OCI-LY3 (cell line): ENCODE results near the gene MKRN1.
"Not testable (repeated sequence)": the region's sequence is repeated elsewhere in the genome, so short reads cannot be mapped to it uniquely, and the experiment has no call there.

Source experiments
- H2AFZ ChIP-seq: fragments of 200-600, 300-600 bp; shearing (Covaris generic); 2 replicates; pipeline ENCODE4 v1.6.0; 2014; ENCODE audit warnings: antibody characterized with exemption, low read depth, low read length
- H3K27ac ChIP-seq: fragments of 200-600, 300-600 bp; sonication (generic); 2 replicates; pipeline ENCODE4 v1.5.1; 2014; ENCODE audit warnings: mild to moderate bottlenecking, low read length, moderate library complexity, mixed read lengths
- H3K27me3 ChIP-seq: fragments of 200-600, 300-600 bp; sonication (generic); 2 replicates; pipeline ENCODE4 v1.6.1; 2014; ENCODE audit warnings: low read depth, low read length, mixed read lengths
- H3K36me3 ChIP-seq: fragments of 200-600, 300-600 bp; sonication (generic); replicated peaks from 2 replicates; pipeline ENCODE3; 2014; ENCODE audit warnings: low read depth, low read length, mixed read lengths
- H3K4me1 ChIP-seq: fragments of 300-600, 200-600 bp; sonication (generic); 2 replicates; pipeline ENCODE4 v1.6.1; 2014; ENCODE audit warnings: low read length, mixed read lengths
- H3K4me2 ChIP-seq: fragments of 200-600, 300-600 bp; sonication (generic); 2 replicates; pipeline ENCODE4 v1.6.1; 2014; ENCODE audit warnings: low read length, mixed read lengths
- H3K4me3 ChIP-seq: fragments of 300-600, 200-600 bp; sonication (generic); 2 replicates; pipeline ENCODE4 v1.5.1; 2014; ENCODE audit warnings: antibody characterized with exemption, mild to moderate bottlenecking, low read length, moderate library complexity
- H3K79me2 ChIP-seq: fragments of 300-600, 200-600 bp; shearing (Covaris generic); 2 replicates; pipeline ENCODE4 v1.6.1; 2014; ENCODE audit warnings: mild to moderate bottlenecking, low read length, mixed read lengths
- H3K9ac ChIP-seq: fragments of 300-600, 200-600 bp; shearing (Covaris generic); 2 replicates; pipeline ENCODE4 v1.6.0; 2014; ENCODE audit warnings: mild to moderate bottlenecking, low read length, moderate library complexity
- H3K9me3 ChIP-seq: fragments of 200-600, 300-600 bp; shearing (Covaris generic); 2 replicates; pipeline ENCODE4 v1.6.1; 2014; ENCODE audit warnings: low read length, mixed read lengths; ENCODE audit not compliant: insufficient read depth
- H4K20me1 ChIP-seq: fragments of 200-600, 300-600 bp; sonication (generic); 2 replicates; pipeline ENCODE4 v1.6.1; 2016; ENCODE audit warnings: low read length, mixed read lengths; ENCODE audit not compliant: insufficient read depth
- CTCF ChIP-seq: fragments of 200-600, 300-600 bp; sonication (generic); IDR thresholded peaks from 2 replicates; pipeline ENCODE4 v1.5.1; 2014; ENCODE audit warnings: antibody characterized with exemption, low read length, low read depth
- EZH2phosphoT487 ChIP-seq: fragments of 200-600 bp; shearing (Covaris generic); IDR thresholded peaks from 2 replicates; pipeline ENCODE4 v1.6.1; 2018; ENCODE audit warnings: antibody characterized with exemption, mixed run types, low read depth

Gene MKRN1

GRCh38 chr7:140506788-140507464 is 27.6 kb upstream of the MKRN1 start:
- no peak overlapping the region for H3K9ac ChIP-seq
- H3K27ac ChIP-seq, result no peak overlapping the region

GRCh38 chr7:140501966-140502365 is 22.7 kb upstream of the MKRN1 start:
- H4K20me1 ChIP-seq, result no peaks in the 10 kb centered on the region
- H3K79me2 ChIP-seq, result no peaks in the 10 kb centered on the region
- TF ChIP-seq EZH2phosphoT487 (no peak), CTCF (no peak)
- H2AFZ ChIP-seq, result no peak overlapping the region
- H3K27ac ChIP-seq, result no peak overlapping the region
- H3K36me3 ChIP-seq, result no peaks in the 10 kb centered on the region
- H3K9ac ChIP-seq, result no peak overlapping the region
- H3K9me3 ChIP-seq, result no peaks in the 10 kb centered on the region
- H3K4me2 ChIP-seq, result no peak overlapping the region
- no peaks in the 10 kb centered on the region for H3K4me1 ChIP-seq
- H3K4me3 ChIP-seq, result no peak overlapping the region
- H3K27me3 ChIP-seq, result no peaks in the 10 kb centered on the region

More at GRCh38 chr7:140506788-140507464, 27.6 kb upstream of the MKRN1 start:
- H3K36me3 ChIP-seq, result no peaks in the 10 kb centered on the region
- H3K79me2 ChIP-seq, result no peaks in the 10 kb centered on the region
- H3K9me3 ChIP-seq, result no peaks in the 10 kb centered on the region
- no peaks in the 10 kb centered on the region for H3K27me3 ChIP-seq
- TF ChIP-seq EZH2phosphoT487 (no peak), CTCF (no peak)
- no peak overlapping the region for H3K4me3 ChIP-seq
- no peak overlapping the region for H3K4me2 ChIP-seq
- no peaks in the 10 kb centered on the region for H3K4me1 ChIP-seq
- H4K20me1 ChIP-seq, result no peaks in the 10 kb centered on the region
- no peak overlapping the region for H2AFZ ChIP-seq

GRCh38 chr7:140497807-140498206 is 18.5 kb upstream of the MKRN1 start:
- not testable (repeated sequence) for H3K27me3 ChIP-seq, H3K4me2 ChIP-seq, H3K9ac ChIP-seq, H3K27ac ChIP-seq, H3K4me1 ChIP-seq, H4K20me1 ChIP-seq, H3K4me3 ChIP-seq, H3K36me3 ChIP-seq, H3K9me3 ChIP-seq, H3K79me2 ChIP-seq, H2AFZ ChIP-seq

GRCh38 chr7:140497241-140497769 is 18.0 kb upstream of the MKRN1 start:
- Histone ChIP-seq H3K27me3 (no peaks in the 10 kb centered on the region), H2AFZ (no peak overlapping the region), H3K4me1 (no peaks in the 10 kb centered on the region), H3K9me3 (no peaks in the 10 kb centered on the region), H3K4me2 (no peak overlapping the region), H3K79me2 (no peaks in the 10 kb centered on the region), H3K9ac (no peak overlapping the region), H3K27ac (no peak overlapping the region), H4K20me1 (no peaks in the 10 kb centered on the region), H3K36me3 (no peaks in the 10 kb centered on the region), H3K4me3 (no peak overlapping the region)
- TF ChIP-seq CTCF (no peak), EZH2phosphoT487 (no peak)
